ENCODE data around the gene OVCA2.

OVCA2 gene

DNA sequence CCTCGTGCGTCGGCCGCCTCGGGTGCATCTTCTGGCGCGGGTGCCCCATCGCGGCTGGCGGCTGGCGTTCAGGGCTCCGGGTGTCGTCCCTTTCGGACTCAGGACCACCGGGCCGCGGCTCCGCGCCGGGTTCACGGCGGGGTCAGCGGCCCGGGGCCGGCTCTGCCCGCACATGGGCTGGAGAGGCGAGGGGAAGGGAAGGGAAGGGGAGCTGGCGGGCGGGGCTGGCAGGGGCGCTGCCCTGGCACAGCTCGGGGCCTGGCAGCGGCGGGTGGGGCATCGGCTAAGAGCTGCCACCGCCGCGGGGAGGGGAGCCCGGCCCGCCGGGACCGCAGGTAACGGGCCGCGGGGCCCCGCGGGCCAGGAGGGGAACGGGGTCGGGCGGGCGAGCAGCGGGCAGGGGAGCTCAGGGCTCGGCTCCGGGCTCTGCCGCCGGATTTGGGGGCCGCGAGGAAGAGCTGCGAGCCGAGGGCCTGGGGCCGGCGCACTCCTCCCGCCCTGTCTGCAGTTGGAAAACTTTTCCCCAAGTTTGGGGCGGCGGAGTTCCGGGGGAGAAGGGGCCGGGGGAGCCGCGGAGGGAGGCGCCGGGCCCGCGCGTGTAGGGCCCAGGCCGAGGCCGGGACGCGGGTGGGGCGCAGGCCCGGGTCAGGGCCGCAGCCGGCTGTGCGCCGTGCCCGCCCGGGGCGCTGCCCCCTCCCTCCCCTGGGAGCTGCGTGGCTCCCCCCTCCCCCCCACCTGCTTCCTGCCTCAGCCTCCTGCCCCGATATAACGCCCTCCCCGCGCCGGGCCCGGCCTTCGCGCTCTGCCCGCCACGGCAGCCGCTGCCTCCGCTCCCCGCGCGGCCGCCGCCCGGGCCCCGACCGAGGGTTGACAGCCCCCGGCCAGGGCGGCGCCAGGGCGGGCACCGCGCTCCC lies 13.7 kb downstream of the OVCA2 start:
- no peak for DNase-seq

DNA sequence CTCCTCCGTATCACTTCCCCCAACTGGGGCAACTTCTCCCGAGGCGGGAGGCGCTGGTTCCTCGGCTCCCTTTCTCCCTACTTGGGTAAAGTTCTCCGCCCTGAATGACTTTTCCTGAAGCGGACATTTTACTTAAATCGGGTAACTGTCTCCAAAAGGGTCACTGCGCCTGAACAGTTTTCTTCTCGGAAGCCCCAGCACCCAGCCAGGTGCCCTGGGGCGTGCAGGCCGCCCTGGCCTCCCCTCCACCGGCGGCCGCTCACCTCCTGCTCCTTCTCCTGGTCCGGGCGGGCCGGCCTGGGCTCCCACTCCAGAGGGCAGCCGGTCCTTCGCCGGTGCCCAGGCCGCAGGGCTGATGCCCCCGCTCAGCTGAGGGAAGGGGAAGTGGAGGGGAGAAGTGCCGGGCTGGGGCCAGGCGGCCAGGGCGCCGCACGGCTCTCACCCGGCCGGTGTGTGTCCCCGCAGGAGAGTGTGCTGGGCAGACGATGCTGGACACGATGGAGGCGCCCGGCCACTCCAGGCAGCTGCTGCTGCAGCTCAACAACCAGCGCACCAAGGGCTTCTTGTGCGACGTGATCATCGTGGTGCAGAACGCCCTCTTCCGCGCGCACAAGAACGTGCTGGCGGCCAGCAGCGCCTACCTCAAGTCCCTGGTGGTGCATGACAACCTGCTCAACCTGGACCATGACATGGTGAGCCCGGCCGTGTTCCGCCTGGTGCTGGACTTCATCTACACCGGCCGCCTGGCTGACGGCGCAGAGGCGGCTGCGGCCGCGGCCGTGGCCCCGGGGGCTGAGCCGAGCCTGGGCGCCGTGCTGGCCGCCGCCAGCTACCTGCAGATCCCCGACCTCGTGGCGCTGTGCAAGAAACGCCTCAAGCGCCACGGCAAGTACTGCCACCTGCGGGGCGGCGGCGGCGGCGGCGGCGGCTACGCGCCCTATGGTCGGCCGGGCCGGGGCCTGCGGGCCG lies 14.7 kb downstream of the OVCA2 start:
- DNase-seq: no peak

DNA sequence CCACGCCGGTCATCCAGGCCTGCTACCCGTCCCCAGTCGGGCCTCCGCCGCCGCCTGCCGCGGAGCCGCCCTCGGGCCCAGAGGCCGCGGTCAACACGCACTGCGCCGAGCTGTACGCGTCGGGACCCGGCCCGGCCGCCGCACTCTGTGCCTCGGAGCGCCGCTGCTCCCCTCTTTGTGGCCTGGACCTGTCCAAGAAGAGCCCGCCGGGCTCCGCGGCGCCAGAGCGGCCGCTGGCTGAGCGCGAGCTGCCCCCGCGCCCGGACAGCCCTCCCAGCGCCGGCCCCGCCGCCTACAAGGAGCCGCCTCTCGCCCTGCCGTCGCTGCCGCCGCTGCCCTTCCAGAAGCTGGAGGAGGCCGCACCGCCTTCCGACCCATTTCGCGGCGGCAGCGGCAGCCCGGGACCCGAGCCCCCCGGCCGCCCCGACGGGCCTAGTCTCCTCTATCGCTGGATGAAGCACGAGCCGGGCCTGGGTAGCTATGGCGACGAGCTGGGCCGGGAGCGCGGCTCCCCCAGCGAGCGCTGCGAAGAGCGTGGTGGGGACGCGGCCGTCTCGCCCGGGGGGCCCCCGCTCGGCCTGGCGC lies 15.4 kb downstream of the OVCA2 start:
- DNase-seq: no peak

DNA sequence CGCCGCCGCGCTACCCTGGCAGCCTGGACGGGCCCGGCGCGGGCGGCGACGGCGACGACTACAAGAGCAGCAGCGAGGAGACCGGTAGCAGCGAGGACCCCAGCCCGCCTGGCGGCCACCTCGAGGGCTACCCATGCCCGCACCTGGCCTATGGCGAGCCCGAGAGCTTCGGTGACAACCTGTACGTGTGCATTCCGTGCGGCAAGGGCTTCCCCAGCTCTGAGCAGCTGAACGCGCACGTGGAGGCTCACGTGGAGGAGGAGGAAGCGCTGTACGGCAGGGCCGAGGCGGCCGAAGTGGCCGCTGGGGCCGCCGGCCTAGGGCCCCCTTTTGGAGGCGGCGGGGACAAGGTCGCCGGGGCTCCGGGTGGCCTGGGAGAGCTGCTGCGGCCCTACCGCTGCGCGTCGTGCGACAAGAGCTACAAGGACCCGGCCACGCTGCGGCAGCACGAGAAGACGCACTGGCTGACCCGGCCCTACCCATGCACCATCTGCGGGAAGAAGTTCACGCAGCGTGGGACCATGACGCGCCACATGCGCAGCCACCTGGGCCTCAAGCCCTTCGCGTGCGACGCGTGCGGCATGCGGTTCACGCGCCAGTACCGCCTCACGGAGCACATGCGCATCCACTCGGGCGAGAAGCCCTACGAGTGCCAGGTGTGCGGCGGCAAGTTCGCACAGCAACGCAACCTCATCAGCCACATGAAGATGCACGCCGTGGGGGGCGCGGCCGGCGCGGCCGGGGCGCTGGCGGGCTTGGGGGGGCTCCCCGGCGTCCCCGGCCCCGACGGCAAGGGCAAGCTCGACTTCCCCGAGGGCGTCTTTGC lies 16.2 kb downstream of the OVCA2 start:
- DNase-seq: no peak

DNA sequence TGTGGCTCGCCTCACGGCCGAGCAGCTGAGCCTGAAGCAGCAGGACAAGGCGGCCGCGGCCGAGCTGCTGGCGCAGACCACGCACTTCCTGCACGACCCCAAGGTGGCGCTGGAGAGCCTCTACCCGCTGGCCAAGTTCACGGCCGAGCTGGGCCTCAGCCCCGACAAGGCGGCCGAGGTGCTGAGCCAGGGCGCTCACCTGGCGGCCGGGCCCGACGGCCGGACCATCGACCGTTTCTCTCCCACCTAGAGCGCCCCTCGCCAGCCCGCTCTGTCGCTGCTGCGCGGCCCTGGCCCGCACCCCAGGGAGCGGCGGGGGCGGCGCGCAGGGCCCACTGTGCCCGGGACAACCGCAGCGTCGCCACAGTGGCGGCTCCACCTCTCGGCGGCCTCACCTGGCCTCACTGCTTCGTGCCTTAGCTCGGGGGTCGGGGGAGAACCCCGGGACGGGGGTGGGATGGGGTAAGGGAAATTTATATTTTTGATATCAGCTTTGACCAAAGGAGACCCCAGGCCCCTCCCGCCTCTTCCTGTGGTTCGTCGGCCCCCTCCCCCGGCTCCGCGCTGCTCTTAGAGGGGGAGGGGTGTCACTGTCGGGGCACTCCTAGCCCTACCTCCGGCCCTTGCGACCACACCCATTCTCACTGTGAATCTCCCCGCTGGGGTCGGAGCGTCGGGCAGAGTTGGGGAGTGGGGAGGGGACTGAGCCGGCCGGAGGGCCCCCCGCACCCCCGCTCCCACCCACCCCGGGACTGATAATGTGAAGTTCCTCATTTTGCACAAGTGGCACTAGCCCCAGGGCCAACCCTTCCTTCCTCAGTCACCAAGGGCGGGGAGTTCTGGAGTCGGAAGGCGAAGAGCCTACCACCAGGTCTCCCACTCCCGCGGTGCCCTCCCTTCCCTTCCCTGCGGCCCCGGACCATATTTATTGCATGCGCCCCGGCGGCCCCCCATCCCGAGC lies 17.0 kb downstream of the OVCA2 start:
- DNase-seq: peak; percentile 15

DNA sequence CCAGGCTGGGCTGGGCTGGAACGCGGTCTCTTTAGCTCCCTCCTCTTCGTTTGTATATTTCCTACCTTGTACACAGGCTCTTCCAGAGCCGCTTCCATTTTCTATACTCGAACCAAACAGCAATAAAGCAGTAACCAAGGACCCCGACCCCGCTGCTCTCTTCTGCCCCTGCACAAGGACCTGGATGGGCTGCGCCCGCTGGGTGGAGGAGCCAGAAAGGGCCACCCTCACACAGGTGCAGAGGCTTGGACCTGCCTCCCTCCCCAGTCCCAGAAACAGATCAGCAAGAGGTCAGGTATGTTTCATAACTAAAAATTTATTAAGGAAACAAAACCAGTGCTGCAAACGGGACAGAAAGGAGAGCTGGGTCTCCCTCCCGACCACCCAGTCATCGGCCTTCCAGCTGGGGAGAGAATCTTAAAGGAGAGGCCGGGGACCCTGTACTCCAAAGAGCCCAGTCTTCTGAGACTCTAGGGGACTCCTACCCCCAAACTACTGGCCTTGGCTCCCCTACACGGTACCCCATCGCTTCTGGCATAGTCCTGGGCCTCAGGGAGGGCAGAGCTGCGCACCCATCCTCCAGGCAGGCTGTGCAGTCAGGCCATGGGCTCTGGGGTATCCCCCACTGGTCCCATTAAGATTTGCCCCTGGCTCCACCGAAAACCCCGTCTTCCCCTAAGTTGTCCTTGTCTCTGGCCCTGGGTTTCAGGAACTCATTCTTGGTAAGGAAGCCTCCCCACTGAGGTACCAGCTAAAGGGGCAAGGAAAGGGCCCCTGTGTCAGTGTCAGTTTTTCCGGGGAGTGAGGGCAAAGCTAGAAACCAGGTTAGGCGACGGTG lies 17.9 kb downstream of the OVCA2 start:
- DNase-seq: no peak

DNA sequence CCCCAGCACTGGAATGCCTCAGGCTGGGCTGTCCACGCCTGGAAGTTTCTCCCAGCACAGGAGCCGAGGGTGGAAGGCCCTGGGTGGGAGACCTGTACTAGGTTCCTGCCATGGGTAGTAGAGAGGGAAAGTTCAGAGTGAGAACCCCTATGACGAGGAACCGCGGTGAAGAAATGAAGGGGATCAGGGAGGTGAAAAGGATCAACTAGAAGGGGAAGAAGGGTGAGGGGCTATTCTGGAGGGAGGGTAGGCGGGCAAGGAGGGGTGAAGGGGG lies 18.5 kb downstream of the OVCA2 start:
- no peak for DNase-seq

DNA sequence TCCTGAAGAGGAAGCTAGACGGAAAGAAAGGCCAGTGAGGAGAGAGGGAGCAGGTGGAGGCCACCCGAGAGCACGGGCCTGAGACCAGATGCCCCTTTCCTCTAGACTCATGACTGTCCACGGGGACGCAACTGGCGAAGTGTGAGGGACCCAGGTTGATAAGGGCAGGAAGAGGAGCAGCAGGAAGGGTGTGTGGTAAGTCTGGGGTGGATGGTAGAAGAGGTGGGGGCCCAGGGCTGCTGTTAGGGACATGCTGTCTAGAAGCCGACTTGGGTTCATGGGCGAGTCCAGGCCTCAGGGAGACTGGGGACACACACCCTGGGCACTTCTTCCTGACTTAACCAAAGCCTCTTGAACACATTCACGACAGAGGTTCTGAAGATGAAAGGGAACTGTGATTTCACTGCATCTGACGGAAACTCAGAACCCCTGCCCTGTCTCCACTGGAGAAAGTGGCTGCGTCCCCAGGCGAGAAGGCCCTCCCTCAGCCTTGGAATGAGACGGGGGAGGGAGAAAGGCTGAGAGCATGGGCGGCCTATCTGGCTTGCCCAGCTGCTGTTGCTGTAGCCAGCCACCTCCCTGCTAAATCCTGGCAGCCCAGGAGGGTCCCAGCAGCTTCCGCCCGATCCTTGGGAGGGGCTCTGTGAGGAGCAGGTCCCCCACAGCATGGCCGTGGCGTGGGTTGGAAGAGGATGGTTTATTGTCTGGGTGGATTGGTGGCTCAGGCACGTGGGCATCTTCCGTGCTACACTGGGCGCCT lies 19.0 kb downstream of the OVCA2 start:
- no peak for DNase-seq

DNA sequence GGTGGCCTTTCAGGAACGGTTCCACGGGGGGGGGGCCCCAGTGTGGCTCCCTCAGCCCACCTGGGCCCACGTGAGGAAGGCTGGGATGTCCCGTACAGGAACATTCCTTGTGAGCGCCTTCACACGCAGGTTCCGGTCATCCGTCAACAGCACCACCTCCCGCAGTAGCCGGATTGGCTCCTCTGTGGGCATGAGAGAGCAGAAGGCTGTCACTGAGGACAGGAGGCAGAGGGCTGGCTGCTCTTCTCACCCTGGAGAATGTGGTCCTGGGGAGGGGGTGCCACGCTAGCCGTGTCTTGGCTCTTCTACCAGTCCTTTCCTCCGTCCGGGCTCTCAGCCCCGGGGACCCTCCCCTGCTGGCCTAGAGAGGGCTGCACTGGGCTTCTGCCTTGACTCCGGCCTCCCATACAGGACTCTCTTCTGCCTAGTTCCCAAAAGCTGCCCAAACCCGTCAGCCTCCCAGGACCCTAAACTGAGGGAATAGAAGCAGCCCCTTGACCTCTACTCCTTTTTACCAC lies 19.7 kb downstream of the OVCA2 start:
- DNase-seq: no peak

DNA sequence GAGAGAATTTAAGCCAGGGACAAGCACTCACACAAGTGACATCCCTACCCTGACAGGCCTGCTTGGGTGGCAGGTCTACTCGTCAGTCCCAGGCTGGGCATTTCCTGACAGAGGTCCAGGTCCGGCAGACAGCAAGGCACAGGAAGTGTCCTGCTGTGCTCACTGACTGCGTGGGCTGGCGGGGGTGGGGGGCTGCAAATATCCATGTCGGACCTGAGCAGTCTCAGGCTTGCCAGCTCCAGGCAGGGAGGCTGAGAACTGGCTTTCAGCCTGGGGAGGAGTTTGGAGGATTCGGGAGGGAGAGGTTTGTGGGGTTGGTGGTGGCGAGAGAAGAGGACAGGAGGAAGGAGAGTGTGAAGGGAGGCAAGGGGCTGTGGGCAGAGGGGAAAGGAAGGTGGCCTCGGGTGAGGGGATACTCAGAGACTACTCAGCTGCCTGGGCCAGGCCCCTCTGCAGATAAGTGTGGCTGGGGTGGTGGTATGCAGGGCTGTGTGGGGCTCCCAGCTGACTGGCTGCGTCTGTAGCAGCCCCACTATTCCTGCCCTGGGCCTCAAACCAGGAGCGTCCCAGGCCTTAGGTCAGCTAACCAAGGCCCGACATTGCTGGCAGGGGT lies 20.9 kb downstream of the OVCA2 start:
- DNase-seq: no peak

DNA sequence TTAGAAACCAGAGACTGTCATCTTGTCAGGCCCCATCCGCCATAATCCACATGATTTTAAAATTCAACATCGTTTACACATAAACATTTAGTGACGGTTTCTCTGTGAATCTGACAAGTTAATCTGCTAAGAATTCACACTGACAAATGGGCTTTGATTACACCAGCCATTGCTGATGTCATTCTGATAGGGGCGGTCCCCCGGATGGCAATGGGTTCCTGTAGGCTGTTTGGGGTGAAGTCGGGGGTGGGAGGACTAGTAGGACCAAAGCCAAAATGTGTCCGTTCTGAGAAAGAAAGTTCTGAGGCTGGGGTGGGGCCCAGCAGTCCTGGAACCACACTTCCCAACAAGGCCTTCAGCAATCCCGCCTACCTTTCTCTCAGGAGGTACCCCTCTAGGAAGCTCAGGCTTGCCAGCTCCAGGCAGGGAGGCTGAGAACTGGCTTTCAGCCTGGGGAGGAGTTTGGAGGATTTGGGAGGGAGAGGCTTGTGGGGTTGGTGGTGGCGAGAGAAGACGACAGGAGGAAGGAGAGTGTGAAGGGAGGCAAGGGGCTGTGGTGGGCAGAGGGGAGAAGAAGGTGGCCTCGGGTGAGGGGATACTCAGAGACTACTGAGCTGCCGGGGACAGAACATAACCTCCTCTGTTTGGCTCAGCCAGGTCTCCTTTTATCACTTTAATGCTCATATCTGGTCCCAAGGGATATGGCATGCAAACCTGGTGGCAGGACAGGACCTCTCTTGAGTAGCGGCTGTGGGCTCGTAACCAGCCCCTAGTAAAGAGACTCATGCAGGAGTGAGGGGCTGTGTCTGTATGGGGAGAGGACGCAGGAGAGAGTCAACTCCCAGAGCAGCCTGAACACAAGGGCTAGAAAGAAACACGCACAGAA lies 21.7 kb downstream of the OVCA2 start:
- DNase-seq: no peak

DNA sequence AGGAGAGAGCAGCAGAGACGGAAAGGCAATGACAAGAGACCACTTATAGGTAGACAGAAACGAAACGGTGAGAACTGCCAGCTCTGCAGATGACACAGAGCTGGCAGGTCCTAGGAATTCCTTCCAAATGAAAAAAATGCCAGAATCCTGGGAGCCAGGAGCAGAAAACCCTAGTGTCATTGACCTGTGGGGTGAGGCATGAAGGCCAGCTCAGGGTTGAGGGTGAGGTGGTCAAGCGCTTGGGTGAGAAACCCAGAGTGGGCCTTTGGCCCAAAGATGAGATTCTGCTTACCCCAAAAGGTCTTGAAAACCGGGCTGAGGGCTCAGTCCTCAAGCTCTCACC lies 22.3 kb downstream of the OVCA2 start:
- no peak for DNase-seq

DNA sequence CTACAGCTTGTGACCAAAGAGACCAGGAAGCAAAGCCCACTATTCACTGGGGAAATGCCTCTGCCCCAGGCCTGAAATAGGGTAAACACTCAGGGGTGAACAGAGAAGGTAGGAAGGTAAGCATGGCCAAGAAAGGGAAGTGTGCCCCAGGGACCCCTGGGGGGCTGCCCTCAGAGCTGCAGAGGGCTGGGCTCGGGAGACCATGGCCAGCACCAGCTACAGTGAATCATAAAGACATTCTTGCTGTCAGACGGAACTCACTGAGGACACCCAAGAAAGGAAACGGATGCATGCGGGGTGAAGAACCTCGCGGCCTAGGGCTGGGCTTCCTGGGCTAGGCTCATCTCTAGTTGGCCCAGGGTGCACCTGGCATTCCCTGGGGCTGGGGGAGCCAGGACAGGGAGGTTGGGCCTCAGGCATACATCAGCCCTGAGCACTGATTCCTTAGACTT lies 22.7 kb downstream of the OVCA2 start:
- no peak for DNase-seq

DNA sequence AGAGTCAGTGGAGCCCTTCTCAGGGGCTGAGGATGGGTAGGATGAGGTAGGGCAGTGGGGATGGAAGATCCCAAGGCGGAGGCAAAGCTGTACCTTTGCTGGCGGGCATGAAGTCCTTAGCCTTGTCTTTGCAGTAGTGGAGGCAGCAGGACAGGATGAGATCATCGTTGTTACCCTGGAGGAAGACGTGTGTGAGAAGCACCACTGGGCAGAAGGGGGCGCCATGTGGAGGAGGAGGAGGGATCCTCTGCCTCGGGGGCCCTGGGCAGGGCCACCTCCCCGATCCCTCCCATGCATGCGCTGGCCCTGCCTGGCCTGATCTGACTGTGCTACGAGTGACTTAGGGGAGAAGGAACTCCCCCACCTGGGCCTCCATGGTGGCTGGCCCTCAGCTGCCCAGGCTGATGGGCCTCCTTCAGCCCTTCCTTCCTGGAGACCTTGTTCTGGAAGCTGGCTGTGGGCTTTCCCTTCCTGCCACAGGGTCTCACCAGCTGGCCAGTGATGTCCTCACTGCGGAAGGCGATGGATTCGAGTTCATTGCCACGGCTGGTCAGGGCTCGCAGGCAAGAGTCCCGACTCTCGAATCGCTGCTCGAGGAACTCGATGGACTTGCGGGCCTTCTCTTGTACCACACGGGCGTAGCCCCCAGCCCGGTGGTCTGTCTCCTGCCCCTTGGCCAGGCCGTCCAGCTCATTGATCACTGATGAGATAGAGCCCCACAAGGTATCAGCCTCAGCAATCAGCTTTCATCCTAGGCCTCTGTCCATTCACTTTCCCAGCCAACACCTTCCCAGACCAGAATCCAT lies 23.4 kb downstream of the OVCA2 start:
- no peak for DNase-seq

DNA sequence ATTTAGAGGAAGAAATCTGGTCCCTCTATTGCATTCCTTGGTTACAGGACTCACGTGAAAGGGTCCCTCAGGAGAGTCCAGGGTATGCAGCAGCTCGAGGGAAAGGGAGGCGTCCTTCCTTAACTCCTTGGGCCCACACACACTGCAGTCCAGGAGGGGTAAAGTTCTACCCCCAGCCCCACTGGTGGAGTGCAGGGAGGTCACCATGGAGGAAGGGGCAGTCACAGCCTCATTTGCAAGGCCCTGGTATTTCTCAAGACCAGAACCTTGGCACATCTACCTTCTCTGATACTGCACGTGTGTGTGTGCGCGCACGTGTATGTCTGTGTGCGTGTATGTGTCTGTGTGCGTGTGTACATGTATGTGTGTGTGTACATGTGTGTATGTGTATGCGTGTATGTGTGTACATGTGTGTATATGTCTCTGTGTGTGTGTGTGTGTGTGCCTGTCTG lies 24.2 kb downstream of the OVCA2 start:
- DNase-seq: no peak

DNA sequence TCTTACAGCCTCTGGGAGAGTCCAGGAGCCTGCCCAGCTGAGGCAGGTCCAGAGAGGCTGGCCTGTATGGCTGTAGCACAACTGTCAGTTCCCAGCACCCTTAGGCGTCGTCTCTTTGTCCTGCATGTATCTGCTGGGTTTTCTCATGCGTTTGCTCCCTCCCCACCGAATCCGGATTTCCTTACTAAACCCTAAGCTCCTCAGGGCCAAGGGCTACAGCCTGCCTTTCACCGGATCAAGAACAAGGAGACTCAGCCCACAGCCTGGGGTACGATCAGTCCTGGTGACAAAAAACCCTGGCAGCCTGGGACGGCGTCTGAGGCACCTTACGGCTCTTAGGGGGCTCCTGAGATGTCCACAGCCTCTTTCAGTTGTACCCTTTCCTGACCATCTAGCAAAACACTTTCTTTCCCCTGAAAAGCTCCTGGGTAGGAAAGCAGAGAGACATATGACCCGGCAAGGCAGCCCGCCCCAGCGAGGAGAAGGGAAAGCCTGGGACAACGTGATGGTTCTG lies 25.3 kb downstream of the OVCA2 start:
- DNase-seq: no peak

DNA sequence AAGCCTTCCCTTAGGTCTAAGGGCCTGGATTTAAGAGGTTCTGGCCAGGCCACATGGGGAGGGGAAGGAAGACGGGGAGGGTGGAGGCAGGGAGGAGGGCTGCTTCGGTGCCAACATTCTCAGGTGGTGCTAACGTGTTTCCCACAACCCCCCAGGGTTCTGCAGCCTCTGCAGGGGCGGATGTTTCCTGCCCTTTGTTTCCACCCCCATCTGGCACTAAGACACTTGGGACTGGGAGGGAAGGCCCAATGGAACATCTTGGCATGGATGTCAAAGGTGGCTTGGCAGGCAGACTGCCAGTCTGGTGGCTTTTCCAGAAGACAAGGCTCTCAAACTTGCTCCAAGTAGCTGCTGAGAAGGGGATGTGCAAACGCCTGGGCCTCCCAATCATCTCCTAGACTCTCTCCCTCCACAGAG lies 25.8 kb downstream of the OVCA2 start:
- no peak for DNase-seq

All from KG1 (cell line).